Cardiac fibroblast (primary cell): Measurements from ENCODE around the gene KDM1B.
"Not testable (repeated sequence)": the region's sequence is repeated elsewhere in the genome, so short reads cannot be mapped to it uniquely, and the experiment has no call there.

ENCODE experiments used
- DNase-seq, 2 donors: peaks; one replicate each; pipeline versions ENCODE4 v3.0.0 to v3.0.0-alpha.2; 2010; ENCODE audit warnings: low read depth in 2 of 2
- H3K4me3 ChIP-seq, 2 donors: replicated peaks in 1 of 2; 1 replicate in 1 of 2; 2 replicates in 1 of 2; pipeline ENCODE4 v1.5.1; 2011; ENCODE audit warnings: low read depth in 2 of 2, low read length in 2 of 2, mild to moderate bottlenecking in 2 of 2, moderate library complexity in 1 of 2
- TF ChIP-seq, protein P1 (sequence below): IDR thresholded peaks from one replicate; pipeline ENCODE4 v1.5.1; 2011; ENCODE audit warnings: low read depth, mild to moderate bottlenecking, low read length, inconsistent platforms

Gene KDM1B

DNA sequence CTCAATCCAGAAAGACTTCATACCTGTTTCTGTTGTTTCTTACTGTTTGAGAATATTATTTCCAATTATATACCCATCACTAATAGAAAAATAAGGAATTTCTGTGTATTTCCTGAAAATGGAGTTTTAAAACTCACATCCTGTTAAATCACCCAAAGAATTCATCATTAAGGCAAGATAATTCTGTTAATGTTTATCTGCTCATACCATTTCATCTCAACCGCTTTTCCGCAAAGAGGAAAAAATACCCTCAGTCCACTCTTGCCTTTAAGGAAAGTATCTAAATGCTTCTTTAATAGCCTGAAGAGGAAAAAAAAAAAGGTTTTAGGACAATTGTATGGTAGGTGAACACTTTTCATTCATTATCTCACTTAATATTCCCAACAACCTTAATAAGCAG is 7.6 kb upstream of the KDM1B start:
- TF ChIP-seq, protein P1, sequence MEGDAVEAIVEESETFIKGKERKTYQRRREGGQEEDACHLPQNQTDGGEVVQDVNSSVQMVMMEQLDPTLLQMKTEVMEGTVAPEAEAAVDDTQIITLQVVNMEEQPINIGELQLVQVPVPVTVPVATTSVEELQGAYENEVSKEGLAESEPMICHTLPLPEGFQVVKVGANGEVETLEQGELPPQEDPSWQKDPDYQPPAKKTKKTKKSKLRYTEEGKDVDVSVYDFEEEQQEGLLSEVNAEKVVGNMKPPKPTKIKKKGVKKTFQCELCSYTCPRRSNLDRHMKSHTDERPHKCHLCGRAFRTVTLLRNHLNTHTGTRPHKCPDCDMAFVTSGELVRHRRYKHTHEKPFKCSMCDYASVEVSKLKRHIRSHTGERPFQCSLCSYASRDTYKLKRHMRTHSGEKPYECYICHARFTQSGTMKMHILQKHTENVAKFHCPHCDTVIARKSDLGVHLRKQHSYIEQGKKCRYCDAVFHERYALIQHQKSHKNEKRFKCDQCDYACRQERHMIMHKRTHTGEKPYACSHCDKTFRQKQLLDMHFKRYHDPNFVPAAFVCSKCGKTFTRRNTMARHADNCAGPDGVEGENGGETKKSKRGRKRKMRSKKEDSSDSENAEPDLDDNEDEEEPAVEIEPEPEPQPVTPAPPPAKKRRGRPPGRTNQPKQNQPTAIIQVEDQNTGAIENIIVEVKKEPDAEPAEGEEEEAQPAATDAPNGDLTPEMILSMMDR: no peak
- no peak overlapping the region for H3K4me3 ChIP-seq
- no peak for DNase-seq

DNA sequence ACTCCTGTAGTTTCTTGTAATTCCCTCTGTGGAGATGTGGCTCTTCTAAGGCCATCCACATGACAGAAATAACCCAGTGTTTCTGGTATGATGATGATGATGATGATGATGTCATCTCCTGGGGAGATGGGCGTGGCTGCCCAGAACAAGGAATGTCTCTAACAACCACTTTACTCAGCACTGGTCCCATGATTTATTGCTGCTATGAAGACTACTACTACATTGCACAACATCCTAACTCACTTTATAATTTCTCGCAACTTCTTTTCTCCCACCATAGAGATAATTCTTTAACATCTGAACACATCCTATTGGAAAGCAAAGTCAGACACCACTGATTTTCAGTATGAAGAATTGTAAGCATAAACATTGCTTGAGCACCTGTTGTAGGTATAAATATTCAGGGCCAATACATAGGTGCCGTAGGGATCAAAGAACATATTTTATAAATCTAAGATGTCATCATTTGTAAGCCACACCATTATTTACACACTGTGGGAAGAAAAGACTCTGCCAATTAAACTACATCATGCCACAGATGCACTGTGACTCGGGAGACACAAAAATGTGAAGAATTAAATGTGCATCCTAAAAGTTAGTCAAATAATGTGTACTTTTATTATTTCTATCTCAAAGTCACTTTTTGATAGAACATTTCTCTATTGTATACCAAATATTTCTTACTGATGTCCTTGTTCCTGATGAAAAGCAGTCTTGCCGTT is 6.8 kb upstream of the KDM1B start:
- TF ChIP-seq, protein P1: no peak
- DNase-seq: peak; percentile 71 to 90
- no peak overlapping the region for H3K4me3 ChIP-seq

DNA sequence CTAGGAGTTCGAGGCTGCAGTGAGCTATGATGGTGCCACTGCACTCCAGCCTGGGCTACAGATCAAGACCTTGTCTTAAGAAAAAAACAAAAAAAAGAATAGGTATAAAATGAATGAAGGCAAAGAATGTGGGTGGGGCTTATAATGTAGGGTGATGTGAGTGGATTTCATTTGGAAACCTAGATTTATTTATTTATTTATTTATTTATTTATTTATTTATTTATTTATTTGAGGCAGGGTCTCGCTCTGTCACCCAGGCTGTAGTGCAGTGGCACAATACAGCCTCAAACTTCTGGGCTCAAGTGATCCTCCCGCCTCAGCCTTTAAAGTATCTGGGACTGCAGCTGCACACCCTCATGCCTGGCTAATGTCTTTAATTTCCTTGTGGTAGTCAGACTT is 3.8 kb upstream of the KDM1B start:
- DNase-seq, H3K4me3 ChIP-seq: not testable (repeated sequence)

DNA sequence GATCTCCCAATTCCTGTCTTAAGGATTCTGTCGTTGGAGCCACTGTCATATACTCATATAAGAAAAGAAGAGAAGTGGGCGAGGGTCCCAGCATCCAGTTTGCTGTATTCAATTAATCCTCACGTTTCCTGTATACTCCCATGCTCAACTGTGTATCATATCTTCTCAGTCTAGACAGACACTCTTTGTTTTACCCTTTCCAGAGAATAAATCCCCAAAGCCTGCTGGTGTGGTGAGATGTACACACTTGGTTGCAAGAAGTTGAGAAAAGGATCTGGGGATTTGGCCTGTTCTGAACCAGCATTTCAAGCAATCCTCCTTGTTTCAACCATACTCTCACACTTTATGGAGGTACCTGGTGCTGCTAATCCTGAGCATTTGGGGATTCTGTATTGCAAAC is 3.4 kb upstream of the KDM1B start:
- no peak overlapping the region for H3K4me3 ChIP-seq
- TF ChIP-seq, protein P1: no peak
- DNase-seq: no peak

DNA sequence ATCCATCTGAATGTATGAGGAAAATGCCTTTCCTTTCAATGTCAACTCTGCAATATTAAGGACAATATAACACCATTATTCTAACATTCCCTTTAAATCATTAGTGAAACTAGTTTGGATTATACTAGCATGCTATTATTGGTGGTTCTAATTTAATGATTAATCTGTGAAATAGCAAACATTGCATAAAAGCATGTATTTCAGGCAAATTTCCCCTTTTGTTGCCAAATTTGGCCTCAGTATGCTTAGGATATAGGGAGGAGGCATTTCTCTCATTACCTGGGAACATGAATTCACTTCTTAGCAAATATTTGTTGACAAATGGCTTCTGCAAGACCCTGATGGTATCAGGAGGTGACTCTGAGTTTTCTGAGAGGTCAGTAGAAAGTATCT is 1.9 kb upstream of the KDM1B start:
- TF ChIP-seq, protein P1: no peak
- H3K4me3 ChIP-seq: no peak overlapping the region
- no peak for DNase-seq

DNA sequence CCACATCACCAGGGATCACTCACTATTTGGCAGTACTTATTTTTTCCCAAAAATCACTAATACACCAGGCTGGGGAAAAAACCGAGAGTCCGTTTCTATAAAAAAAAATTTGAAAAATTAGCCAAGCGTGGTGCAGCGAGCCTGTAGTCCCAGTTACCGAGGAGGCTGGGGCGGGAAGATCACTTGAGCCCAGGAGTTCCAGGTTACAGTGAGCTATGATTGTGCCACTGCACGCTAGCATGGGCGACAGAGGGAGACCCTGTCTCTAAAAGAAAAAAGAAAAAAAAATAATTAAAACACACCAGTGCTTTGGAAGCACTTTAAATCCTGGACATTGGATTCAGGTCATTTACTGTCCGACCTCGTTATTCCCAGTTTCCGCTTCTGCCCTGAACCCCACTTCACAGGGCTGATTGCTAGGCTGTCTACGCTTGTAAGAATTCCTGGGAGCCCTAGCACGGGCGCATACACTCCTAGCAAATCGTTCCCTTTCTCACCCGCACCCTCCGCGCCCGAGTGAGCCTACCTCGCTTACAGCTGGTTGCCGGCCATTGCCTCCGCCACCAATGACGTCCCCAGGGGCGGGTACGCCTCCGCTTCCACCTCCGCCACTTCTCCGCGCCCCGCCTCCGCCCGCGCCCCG is 594 bp upstream of the KDM1B start, which contains the start of gene TPMT:
Gene TPMT (minus strand): TSS at position 571 of the 643 bp plus-strand sequence. CDS start 5,950 bp downstream, outside the sequence.
- peak in 1 of 2 donors; percentile 11 for DNase-seq
- peak within 1 kb of the TSS; percentile 95 to 100 for H3K4me3 ChIP-seq
- TF ChIP-seq, protein P1: no peak

DNA sequence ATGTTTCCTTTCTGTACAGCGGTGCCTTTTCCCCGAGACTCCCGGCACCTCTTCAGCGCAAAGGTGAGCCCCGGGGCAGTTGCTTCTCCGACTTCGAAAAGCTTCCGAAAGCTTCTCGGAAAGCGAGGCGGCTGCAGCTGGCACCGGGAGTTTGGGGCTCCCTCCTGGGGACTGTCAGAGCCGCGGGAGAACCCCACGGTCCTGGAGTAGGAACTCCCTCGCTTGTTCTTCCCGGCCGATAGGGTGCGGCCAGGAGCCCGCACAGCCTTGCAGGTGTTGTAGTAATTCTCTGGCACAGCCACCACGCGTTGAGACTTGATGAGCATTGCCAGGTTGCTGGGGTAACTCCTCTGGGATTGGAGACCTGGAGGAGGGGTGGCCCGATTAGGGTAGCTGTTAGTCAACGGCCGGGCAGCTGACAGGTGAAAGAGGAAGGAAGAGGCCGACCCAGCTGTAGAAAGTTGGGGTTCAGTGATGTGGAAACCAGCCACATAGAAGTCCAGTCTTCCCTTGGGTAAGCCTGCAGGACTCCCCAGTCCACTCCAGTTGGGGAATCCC is 721 bp downstream of the KDM1B start:
- H3K4me3 ChIP-seq: peak overlapping the region; percentile 95 to 100
- TF ChIP-seq, protein P1: peak; percentile 35
- DNase-seq: peak; percentile 26 to 37
